ENCODE results near the gene PTPN13.

- TF ChIP-seq CTCF (IDR thresholded peaks at IDR 0.05) (no peak), POLR2AphosphoS5 (IDR thresholded peaks at IDR 0.05) (no peak), POLR2A (IDR thresholded peaks at IDR 0.05) (no peak), EP300 (IDR thresholded peaks at IDR 0.05) (no peak)
Measured at GRCh38 chr4:86603311-86603885, 9.3 kb downstream of the PTPN13 start.
